Measurements from ENCODE around the gene CAMTA1.
"Not testable (repeated sequence)": the region's sequence is repeated elsewhere in the genome, so short reads cannot be mapped to it uniquely, and the experiment has no call there.

The CAMTA1 gene

GRCh38 chr1:7301664-7301981, 516.4 kb downstream of the CAMTA1 start:
- DNase-seq (ENCODE audit: low read depth in 3 of 3): no peak

- DNase-seq (ENCODE audit: low read depth in 3 of 3): no peak
Measured at GRCh38 chr1:7302126-7302525, 516.9 kb downstream of the CAMTA1 start.

DNA sequence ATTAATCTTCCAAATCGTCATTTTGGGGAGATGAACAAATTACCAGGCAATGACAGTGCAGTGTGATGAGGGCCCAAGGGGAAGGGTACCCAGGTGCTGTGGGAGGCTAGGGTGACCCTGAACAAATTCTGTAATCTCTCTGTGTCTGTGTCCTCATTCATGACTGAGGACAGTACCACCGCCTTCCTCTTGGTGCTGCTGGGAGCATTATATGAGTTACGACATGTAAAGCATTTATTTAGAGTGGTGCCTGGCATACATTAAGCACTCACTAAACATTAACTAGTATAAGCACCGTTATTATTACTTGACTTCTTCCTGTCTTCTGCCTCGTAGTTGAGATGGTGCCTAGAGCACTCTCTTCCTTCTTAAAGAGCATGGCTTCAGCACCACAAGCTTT, 517.6 kb downstream of the CAMTA1 start:
- no peak for DNase-seq (ENCODE audit: low read depth in 3 of 3)

- no peak for DNase-seq (ENCODE audit: low read depth in 3 of 3)
Measured at GRCh38 chr1:7303554-7304317, 518.5 kb downstream of the CAMTA1 start.

DNA sequence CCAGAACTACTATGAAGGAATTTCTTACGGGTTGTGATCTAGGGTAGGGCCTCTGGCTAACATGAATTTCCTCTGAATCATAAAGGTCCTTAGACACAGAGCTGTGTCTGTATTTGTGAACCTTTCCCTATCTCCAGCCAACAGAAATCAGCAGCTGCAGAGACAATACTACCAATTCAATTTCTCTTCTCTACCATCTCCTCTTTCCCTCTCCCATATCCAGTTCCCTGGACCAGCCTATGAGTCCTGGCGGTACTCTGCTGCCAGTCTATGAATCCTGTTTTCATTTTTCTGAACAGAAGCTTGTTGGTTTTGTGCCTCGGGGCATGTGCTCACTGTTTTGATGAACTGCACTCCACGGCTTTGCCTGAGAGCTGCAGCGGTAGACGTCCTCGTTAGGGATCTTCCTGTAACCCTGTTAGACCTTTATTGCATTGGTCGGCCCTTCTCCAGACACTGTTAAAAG, 527.9 kb downstream of the CAMTA1 start:
- no peak for DNase-seq (ENCODE audit: low read depth in 3 of 3)

DNA sequence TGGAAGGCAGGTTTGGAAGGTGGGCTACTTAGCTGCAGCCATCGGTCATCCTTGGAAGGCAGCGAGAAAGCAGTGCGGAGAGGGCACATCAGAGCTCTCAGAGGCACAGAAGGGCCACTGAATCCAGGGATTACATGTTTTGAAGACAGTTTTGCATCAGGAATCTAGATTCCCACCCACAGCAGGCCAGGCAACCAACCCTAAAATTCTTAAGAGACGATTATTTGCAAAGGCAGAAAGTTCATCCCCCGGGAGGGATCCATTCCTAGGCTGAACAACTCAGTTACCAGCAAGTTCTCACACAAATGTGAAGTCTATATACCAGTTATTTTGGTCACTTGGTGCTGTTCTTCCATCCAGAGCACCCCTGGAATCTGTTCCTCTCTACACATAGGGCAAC, 528.6 kb downstream of the CAMTA1 start:
- no peak for DNase-seq (ENCODE audit: low read depth in 3 of 3)

DNA sequence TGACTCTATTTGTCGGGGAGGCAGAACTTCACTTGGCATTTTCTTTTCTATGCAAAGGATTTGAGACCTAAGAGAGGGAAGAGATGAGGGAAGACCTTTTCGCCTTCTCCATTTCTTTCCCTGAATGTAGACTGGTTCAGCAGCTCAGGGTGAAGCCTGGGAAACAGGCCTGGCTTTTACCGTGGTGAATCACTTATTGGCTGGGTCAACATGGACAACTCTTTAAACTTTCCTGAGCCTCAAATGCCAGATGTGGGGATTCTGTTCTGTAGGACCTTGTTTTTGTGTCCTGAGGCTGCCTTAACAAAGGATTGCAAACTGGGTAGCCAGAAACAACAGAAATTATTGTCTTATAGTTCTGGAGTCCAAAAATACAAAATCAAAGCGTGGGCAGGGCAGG, 530.1 kb downstream of the CAMTA1 start:
- DNase-seq (ENCODE audit: low read depth in 3 of 3): no peak

- no peak for DNase-seq (ENCODE audit: low read depth in 3 of 3)
Measured at GRCh38 chr1:7315946-7316345, 530.7 kb downstream of the CAMTA1 start.

GRCh38 chr1:7317888-7318287, 532.6 kb downstream of the CAMTA1 start:
- no peak for DNase-seq (ENCODE audit: low read depth in 3 of 3)

GRCh38 chr1:7319196-7319595, 533.9 kb downstream of the CAMTA1 start:
- no peak for DNase-seq (ENCODE audit: low read depth in 3 of 3)

GRCh38 chr1:7320661-7321060, 535.4 kb downstream of the CAMTA1 start:
- DNase-seq (ENCODE audit: low read depth in 3 of 3): no peak

- no peak for DNase-seq (ENCODE audit: low read depth in 3 of 3)
Measured at GRCh38 chr1:7322283-7322785, 537.1 kb downstream of the CAMTA1 start.

GRCh38 chr1:7322912-7323311, 537.7 kb downstream of the CAMTA1 start:
- DNase-seq (ENCODE audit: low read depth in 3 of 3): no peak

DNA sequence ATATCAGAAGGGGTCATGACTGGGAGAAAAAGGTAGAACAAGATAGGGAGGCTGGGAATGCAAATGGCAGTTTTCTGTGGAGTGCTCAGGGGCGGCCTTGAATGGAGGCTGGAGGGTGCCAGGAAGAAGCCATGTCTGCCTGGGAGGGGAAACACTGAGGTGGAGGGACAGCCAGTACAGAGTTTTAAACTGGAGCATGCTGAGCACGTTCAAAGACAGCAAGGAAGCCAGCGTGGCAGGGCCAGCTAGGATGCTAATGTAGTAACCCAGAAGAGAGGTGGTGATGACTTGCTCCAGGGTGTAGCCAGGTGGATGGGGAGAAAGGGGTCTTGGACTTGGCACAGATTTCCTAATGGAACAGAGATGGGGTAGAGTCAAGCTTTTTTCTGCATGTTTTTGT, 540.0 kb downstream of the CAMTA1 start:
- DNase-seq (ENCODE audit: low read depth in 3 of 3): no peak

DNA sequence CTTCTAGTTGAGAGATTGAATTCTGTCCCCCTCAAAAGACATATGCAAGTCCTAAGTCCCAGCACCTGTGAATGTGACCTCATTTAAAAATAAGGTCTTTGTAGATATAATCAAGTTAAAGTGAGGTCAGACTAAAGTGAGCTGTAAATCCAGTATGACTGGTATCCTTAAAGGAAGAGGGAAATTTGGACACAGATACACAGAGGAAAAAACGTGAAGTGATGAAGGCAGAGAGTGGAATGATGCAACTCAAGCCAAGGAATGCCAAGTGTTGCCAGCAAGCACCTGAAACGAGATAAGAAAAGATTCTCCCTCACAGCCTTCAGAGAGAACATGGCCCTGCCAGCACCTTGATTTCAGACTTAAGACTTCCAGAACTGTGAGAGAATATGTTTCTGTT, 541.1 kb downstream of the CAMTA1 start:
- no peak for DNase-seq (ENCODE audit: low read depth in 3 of 3)

DNA sequence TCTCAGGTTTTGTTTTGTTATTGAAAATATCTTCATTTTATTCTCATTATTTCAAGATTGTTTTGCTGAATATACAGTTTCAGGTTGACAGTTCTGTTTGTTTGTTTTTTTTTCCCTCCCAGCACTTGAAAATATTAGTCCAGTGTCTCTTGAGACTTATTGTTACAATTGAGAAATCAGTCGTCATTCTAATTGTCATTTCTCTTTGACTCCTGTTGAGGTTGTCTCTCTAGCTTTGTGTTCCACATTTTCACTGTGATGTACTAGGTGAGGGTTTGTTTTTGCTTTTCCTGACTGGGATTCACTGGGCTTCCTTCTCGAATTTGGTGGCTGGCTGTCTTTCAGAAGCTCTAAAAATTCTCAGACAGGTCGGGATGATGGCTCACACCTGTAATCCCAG, 542.6 kb downstream of the CAMTA1 start:
- no peak for DNase-seq (ENCODE audit: low read depth in 3 of 3)

GRCh38 chr1:7329868-7330615, 544.8 kb downstream of the CAMTA1 start:
- no peak for DNase-seq (ENCODE audit: low read depth in 3 of 3)

DNA sequence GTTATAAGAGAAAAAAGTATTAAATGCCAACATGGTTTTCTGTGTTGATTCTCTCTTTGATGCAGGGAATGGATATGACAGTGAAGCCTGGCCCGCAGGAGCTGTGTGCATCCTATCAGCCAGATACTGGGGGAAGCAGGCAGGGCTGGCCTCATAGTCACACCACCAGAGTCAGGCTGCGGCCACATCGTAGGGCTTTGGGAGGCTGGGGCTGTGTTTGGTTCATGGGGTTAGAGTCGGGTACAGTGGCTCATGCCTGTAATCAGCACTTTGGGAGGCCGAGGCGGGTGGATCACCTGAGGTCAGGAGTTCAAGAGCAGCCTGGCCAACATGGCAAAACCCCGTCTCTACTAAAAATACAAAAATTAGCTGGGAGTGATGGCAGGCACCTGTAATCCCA, 545.5 kb downstream of the CAMTA1 start:
- not testable (repeated sequence) for DNase-seq (ENCODE audit: low read depth in 3 of 3)

GRCh38 chr1:7331926-7332535, 546.8 kb downstream of the CAMTA1 start:
- no peak for DNase-seq (ENCODE audit: low read depth in 3 of 3)

DNA sequence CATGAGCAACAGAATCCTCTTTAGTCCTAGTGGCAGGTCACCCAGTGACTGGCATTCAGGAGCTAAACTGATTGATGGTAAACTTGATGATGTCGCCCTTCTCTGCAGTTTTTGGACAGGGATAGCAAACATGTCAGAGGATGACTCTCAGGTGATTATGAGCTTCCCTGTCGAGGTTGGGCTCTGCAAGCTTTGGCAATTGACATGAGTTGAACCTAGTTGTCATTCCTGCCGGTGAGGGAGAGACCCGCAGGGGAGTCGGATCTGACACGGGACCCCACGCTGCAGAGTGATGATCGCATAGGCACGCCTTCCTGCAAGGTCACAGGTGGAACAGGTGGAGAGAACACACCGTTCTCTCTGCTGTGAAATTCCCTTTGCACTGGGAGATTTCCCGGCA, 547.8 kb downstream of the CAMTA1 start:
- no peak for DNase-seq (ENCODE audit: low read depth in 3 of 3)

DNA sequence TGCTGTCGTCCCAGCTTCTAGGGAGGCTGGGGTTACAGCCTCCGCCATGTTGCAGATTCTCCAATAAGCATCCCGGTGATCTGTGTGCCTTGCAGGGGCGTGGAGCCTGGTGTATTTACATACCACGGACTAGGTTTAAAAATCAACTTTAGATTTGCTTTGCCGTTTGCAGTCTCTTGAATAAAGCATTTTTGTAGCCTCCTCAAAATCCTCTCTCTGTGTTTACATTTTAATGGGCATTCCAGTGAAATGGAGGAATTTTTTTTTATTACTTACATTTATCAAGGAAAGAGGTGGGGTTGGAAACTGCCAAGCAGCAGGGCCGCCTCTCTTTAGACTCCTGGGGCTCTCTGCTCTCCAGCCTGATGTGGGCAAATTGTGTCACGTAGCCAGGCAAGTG, 548.4 kb downstream of the CAMTA1 start:
- no peak for DNase-seq (ENCODE audit: low read depth in 3 of 3)

DNA sequence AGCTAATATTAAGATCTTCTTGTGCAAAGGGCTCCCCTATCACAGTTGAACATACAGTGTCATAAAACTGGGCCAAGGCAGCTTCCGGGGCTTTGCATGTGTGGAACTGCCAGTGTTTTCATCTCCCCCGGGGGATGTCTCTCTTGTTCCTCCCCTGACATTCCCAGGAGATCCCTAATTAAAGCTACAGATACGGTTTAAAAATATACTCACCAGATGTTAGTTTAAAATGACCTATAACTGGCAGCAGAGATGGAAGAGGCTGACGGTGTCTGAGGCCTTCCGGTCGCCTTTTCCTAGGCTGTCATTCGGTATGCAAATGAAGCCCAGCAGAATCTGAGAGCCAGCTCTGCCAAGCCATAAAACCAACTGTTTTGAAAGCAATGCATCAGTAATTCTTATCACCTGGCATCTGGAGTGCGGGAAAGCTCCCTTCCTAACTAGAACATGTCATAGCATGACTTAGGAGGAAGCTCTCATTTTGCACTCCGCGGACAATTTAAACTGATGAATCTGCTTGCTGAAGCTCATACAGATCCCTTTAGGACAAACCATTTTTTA, 549.3 kb downstream of the CAMTA1 start:
- DNase-seq (ENCODE audit: low read depth in 3 of 3): no peak

All from stimulated activated CD4-positive, alpha-beta T cell treated with anti-CD3 and anti-CD28 coated beads, TNF-alpha, amount 100 ng/mL, for 48 hours (primary cell).